Cardiac septum (tissue), 1 donor: ENCODE measurements around the gene SOCS6. TPM values are rescaled to one million over a fixed set of nuclear protein-coding genes. Genes with fewer than 3 reads are reported as not detected.

Source experiments
- DNase-seq: peaks from one replicate; pipeline ENCODE4 v3.0.0-alpha.2; 2020; ENCODE audit warnings: low spot score
- intact Hi-C: fragments of 100-400 bp; cut with DNase I; formaldehyde crosslinking; loops from one replicate; pipeline ENCODE4 v1.14.0; 2022
- total RNA-seq: library from RNA; stranded (reverse); fragmentation: NEBNext Ultra II Directional; extraction: Animal tissue kit (Norgen Biotek cat#: 25700); gene quantifications from one replicate; pipeline ENCODE4 v1.2.1, GENCODE V29; 2021
- donor health status: DM: no; HTN: no; CAD: no.

SOCS6 gene
- total RNA-seq, 1 donor from 2014 or later, result 22.8 TPM

GRCh38 chr18:70284976-70285620 is 3.7 kb upstream of the SOCS6 start:
- no peak for DNase-seq
- intact Hi-C loops, result loop anchor here (5.0 kb wide), 1 partner anchor 137 kb away; no protein-coding TSS in a partner anchor

GRCh38 chr18:70287731-70288130 is 1.1 kb upstream of the SOCS6 start:
- no peak for DNase-seq
- intact Hi-C loops, result loop anchor here (2.0 to 5.0 kb wide), 2 partner anchors 83 to 135 kb away; partner anchors contain the start of gene RTTN

- DNase-seq, result no peak
- intact Hi-C loops, result loop anchor here (2.0 to 5.0 kb wide), 2 partner anchors 84 to 134 kb away; partner anchors contain the start of gene RTTN
Observed at GRCh38 chr18:70288171-70288850, 534 bp upstream of the SOCS6 start.

DNA sequence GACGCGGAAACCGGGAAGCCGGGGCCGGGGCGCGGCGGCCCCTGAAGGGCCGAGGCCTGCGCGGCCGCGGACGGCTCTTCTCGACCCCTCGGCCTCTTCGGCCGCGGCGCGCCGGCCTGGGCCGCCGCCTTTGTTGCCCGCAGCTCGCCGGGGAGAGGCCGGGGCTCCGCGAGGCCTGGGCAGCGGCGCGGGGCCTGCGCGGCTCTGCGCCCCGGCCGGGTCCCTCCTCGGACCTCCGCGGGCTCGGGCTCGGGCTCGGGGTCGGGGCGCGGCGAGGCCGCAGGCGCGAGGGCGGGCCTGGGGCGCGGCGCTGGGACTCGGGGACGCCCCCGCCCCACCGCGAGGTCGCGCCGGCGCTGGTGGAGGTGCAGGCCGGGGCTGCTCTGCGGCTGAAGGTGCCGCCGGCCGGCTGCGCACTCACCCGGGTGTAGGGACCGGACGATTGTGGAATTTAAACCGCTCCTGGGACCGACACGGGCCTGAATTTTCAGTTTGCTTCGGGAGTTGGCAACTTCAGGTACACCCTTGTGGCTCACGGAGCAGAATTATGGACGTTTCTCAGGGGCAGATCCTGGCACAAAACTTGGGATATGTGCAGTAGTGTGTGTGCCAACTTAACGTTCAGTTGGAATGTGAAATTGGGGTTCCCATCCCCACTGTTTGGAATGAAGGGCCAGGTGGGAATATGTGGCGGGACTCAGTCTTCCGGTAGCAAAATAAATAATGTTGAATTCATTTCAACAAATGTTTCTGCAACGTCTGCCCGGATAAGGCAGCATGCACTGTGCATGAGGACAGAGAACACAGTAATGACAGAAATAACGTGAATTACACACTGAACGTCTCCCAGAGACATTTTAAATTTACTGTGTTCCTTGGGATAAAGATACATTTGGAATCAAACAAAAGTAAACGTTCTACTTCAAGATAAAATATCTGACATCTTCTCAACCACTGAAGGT is 787 bp downstream of the SOCS6 start:
- DNase-seq, result peak; percentile 78
- intact Hi-C loops, result loop anchor here (2.0 to 5.0 kb wide), 2 partner anchors 85 to 133 kb away; partner anchors contain the start of gene RTTN

DNA sequence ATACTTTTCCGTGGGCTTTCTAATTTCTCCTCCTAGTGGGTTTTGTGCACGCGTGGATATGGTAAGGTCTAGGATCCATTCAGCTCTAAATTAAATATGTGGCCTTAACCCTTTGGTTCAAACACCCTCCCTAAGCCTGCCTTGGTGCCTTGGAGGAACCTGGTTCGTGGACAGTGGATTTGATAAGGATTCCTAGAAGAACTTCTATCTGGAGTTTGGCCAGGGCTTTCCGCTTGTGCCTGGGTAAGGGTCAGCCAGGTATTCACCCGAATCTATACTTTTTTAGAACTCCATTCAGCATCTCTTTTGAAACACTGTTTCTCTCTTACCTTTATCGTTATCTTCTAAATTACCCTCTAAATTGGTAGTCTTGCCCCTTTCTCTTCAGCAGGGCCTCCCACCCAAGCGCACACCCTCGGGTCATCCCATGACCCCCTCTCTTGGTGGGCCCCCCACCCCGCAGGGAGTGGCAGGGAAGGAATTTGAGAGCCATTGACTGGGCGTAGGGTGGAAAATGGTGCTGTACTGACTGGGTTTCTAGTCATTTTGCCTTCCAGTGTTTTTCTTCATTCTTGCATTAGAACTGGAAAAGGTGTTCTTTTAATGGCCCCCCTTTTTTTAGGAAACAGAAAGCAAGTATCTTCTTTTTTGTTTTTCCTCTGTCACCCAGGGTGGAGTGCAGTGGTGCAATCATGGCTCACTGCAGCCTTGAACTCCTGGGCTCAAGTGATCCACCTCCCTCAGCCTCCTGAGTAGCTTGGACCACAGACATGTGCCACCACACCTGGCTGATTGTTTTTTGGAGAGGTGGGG is 1.8 kb downstream of the SOCS6 start:
- intact Hi-C loops, result no loop called here
- no peak for DNase-seq

GRCh38 chr18:70291295-70291574 is 2.4 kb downstream of the SOCS6 start:
- DNase-seq, result no peak
- intact Hi-C loops, result no loop called here

- DNase-seq, result no peak
- intact Hi-C loops, result no loop called here
Observed at GRCh38 chr18:70292628-70293027, 3.8 kb downstream of the SOCS6 start.

GRCh38 chr18:70293166-70293565 is 4.3 kb downstream of the SOCS6 start:
- DNase-seq, result no peak
- intact Hi-C loops, result no loop called here

DNA sequence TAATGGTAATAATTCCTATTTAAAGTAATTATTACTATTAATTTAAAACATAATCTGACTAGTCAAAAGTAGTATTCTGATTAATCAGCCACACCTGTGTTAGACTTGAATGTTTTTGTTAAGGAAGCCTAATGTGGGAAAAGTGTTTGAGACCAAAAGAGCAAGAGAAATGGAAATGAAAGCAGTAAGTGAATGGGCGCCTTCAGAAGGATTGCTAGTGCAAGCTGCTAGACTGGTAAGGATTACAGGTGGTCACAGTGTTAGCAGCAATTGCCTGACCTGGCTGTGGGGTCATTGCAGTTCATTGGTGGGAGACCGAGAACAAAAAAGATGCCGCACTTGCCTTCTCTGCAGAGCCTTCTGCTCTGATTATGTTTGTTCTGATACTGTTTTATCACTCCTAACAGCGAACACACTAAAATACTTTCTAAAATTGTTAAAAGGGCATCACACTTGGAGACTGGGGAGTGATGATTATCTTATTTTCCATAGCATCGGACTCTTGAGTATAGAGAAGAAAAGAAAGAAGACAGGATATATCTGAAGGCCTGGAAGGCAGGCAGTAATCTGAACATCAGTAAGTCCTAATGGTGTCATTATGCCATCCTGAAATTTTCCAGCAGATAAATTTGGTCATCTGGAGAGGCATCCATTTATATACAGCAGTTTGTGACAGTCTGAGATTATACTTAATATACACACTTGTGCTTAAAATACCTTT is 5.8 kb downstream of the SOCS6 start:
- intact Hi-C loops, result loop anchor here (5.0 kb wide), 1 partner anchor 43 kb away; no protein-coding TSS in a partner anchor
- no peak for DNase-seq

DNA sequence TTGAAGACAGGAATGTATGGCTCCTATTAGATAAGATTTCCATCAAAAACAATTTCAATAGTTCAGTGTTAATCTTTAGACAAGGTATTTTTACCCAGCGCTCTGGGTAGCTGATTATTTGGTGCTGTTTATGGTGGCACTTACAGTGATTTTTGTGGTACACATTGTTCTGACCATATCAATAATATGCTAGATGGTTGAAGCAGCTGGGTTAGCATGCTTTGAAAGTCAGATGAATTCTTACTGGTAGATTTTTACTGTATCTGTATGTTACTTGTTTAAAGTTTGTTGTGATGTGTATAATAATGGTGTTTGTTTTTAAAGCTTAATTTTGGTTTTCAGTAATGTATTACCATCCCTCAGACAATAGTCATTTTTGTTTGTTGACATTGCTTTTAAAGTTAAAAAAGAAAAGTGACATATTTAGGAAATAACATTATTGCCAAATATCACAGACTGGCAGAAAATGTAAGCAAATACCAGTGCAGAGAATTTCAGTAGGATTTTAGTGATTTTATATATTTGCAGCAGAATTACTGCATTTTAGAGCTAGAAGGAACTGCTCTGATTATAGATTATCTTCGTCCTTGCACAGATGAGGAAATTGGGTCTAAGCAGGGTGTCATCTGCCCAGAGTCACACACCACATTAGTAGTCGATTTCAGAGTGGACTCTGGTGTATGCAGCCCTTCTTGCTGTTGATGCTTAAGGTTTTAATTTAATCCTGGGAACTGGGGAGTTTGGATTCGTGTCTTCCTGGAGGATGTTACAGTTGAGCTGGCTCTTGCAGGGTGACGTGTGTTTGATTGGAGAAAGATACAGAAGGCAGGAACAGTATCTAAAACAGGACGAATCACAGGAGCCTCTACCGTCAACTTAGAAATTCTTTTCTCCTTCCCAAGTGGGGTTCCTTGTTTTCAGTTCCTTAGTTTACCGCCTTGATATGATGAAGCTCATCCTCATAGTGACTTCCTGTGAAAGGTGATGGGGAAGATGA is 6.6 kb downstream of the SOCS6 start:
- intact Hi-C loops, result loop anchor here (5.0 kb wide), 1 partner anchor 42 kb away; no protein-coding TSS in a partner anchor
- no peak for DNase-seq

GRCh38 chr18:70296289-70296688 is 7.4 kb downstream of the SOCS6 start:
- intact Hi-C loops, result loop anchor here (5.0 kb wide), 1 partner anchor 41 kb away; no protein-coding TSS in a partner anchor
- DNase-seq, result no peak

DNA sequence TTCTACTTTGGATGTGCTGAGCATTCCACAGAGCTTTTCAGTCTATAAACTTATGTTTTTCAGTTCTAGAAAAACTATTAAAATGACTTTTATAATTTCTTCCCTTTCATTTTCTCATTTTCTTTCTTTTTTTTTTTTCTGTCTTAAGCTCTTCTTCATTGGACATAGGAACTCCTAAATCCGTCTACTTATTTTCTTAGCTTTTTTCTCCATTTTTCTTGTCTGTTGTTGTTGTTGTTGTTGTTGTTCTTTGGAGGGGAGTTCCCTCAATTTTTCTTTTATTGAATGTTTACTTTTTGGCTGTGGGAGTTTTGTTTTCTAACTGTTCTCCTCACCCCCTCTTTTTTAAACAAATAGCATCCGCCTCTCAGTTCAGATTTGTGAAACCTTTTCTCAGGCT is 7.9 kb downstream of the SOCS6 start:
- DNase-seq, result no peak
- intact Hi-C loops, result loop anchor here (5.0 kb wide), 1 partner anchor 41 kb away; no protein-coding TSS in a partner anchor

DNA sequence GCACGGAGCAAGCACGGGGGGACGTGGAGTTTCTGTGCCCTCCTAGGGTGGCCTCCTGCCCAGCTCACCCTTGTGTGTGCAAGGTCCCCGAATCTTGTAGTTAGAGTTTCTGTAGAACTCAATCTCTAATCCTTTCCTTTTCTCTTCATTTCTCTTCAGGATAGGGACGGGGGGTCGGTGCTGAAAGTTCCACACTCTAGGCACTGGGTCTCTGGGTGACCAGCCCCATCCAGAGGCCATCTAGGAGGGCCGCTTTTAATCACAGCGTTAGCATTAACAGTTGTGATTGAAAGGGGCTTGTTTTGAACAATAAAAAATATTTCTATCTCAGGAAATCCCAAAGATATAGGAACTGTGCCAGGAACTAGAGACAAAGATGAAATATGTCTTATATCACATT is 10.5 kb downstream of the SOCS6 start:
- intact Hi-C loops, result loop anchor here (5.0 kb wide), 1 partner anchor 38 kb away; no protein-coding TSS in a partner anchor
- no peak for DNase-seq

DNA sequence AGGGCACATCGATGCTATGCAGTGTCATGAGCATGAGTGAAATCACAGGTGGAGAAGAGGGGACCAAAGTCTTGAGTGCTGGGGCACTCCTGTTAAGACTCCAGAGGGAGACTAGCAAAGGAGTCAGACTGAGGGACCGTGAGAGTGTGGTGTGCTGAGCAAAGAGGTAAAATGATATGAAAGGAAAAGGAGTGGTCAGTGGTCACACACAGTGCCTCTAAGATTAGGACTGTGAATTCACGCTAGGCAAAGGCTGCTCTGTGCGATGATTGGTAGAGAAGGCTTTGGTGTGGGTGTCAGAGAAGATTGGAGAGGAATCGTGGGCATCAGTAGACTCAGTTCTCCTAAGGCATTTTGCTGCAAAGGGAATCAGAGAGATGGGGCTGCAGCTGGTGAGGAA is 12.8 kb downstream of the SOCS6 start:
- no peak for DNase-seq

DNA sequence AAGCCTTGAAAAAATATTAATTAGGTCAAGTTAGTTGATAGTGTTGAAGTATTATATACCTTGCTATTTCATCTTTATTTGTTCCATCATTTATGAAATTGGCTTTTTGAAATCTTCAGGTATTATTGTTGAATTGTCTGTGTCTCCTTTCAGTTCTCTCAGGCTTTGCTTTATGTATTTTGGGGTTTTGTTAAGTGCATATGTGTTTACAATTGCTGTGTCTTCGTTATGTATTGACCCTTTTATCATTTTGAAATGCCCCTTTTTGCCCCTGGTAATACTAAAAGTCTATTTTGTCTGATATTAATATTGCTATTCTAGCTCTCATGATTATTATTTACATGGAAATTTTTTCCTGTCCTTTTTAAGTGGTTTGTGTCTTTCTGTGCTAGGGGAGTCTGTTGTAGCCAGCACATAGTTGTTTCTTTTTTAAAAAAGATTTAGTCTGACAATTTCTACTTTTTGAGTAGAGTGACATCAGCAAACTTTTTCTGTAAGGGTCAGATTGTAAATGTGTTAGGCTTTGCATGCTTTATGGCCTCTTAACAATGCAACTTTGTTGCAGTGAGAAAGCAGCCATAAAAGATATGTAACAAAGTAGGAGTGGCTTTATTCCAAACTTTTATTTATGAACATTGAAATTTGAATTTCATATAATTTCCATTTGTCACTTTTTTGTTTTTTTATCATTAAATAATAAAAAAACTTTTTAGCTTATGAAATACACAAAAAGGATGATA is 19.9 kb downstream of the SOCS6 start:
- intact Hi-C loops, result no loop called here
- DNase-seq, result no peak

More for the DNA sequence above, 12.8 kb downstream of the SOCS6 start:
- intact Hi-C loops, result no loop called here

DNA sequence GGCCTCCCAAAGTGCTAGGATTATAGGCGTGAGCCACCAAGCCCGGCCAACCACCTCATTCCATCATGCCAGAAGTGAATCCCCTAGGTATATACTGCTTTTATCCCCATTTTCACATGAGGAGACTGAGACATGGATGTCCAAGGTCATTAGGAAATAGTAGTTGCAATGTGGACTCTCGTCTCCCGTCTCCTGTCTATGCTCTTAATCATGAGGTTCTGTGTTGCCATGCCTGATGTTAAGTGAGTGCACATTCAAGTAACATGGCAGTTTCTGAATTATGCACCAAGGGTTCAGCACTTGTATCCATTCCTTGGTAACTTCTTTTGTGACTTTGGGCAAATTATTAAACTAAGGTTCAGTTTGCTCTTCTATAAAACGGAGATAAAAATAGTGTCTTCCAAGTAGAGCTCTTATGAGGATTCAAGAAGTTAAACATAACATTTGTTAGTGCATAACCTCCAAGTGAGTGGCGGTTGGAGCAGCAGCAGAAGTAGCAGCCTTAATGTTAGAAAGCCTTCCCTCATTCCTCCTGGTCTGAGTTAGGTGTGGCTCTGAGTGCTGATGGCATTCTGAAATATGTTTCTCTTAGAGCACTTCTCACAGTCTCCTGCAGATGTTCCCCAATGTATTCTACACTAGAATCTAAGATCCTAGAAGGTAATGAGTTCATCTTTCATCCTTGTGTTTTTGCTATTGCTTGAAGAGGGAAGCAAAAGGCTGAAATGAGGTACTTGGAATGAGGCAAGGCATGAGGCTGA is 21.9 kb downstream of the SOCS6 start:
- no peak for DNase-seq
- intact Hi-C loops, result no loop called here
